Prostate gland (tissue), 2 donors: ENCODE data around the gene RGS10. TPM values are rescaled to one million over a fixed set of nuclear protein-coding genes. Genes with fewer than 3 reads are reported as not detected.

ENCODE experiments used
- DNase-seq: peaks from one replicate; pipeline ENCODE4 v3.0.0-alpha.2; 2019; ENCODE audit warnings: low spot score
- H3K27ac ChIP-seq, 2 donors: fragments of 200-600 bp; sonication (generic); 2 replicates each; pipeline ENCODE4 v1.5.1; 2017 to 2019
- H3K27me3 ChIP-seq: fragments of 200-600 bp; sonication (generic); replicated peaks from 2 replicates; pipeline ENCODE4 v1.5.1; 2019; ENCODE audit not compliant: insufficient read depth
- H3K36me3 ChIP-seq, 2 donors: fragments of 200-600 bp; sonication (generic); 1 replicate in 1 of 2; 2 replicates in 1 of 2; pipeline versions ENCODE4 v1.5.1 to v1.8.1; 2017 to 2019
- H3K4me1 ChIP-seq: fragments of 200-600 bp; sonication (generic); replicated peaks from 2 replicates; pipeline ENCODE4 v1.5.1; 2019
- H3K4me3 ChIP-seq, 2 donors: fragments of 200-600 bp; sonication (generic); 2 replicates each; pipeline ENCODE4 v1.5.1; 2017 to 2019
- H3K9me3 ChIP-seq: fragments of 200-600 bp; sonication (generic); 2 replicates; pipeline ENCODE4 v1.5.1; 2017
- POLR2A ChIP-seq: fragments of 450-650 bp; IDR thresholded peaks from one replicate; pipeline ENCODE4 v1.6.1; 2016; ENCODE audit warnings: antibody characterized with exemption, mild to moderate bottlenecking
- POLR2AphosphoS5 ChIP-seq: sonication (generic); formaldehyde crosslinking; IDR thresholded peaks from one replicate; pipeline ENCODE4 v1.6.1; 2017; ENCODE audit warnings: antibody characterized with exemption
- WGBS: methylation state at CpG from one replicate; pipeline ENCODE4 v1.1.5; 2018; 5-methylcytosine and 5-hydroxymethylcytosine counted together
- intact Hi-C: fragments of 100-400 bp; cut with DNase I; formaldehyde crosslinking; loops from one replicate; pipeline ENCODE4 v1.14.2; 2022
- total RNA-seq, 2 donors: library from RNA; depleted of rRNA; stranded (reverse); fragments of >200 nt; gene quantifications; one replicate each; pipeline ENCODE4 v1.1.0, GENCODE V29; 2016
- TF ChIP-seq, protein P1 (sequence below), 4 experiments: fragments of 200-600 bp in 2 of 4; fragments of 450-650 bp in 2 of 4; sonication (generic) in 2 of 4; IDR thresholded peaks; 1 replicate in 3 of 4; 2 replicates in 1 of 4; pipeline ENCODE4 v1.5.1; 2016 to 2019; ENCODE audit warnings: antibody characterized with exemption in 4 of 4, mild to moderate bottlenecking in 2 of 4, moderate library complexity in 2 of 4

RGS10 gene
- total RNA-seq, 2 donors from 2014 or later, result 12.4 to 67.7 TPM

DNA sequence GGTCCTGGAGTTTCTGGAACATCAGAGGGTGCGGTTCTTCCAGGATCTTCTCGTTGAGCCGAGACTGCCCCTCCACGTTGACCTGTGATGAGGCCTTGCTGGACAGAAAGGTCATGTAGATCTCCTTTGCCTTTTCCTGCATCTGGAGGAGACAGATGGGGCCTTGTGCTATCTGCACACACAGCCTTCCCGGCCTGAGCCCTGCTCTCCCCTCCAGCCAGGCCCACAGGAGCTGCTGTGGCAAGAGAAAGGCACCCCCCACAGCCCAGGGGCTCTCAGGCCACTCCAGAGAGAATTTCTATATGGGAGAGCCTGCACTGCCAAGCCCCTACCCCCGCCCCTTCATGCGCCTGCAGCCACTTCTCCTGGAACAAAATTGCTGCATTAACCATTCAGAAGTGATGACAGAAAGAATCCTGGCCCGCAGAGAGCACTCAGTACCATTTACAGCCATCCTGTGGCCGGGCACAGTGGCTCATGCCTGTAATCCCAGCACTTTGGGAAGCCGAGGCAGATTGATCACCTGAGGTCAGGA lies 26.9 kb downstream of the RGS10 start:
- Histone ChIP-seq H3K36me3 (no peaks in the 10 kb centered on the region), H3K4me1 (peaks cover 1% of the 10 kb centered on the region), H3K9me3 (no peaks in the 10 kb centered on the region), H3K27me3 (no peaks in the 10 kb centered on the region), H3K27ac (no peak overlapping the region), H3K4me3 (no peak overlapping the region)
- DNase-seq, result no peak
- intact Hi-C loops, result no loop called here
- TF ChIP-seq POLR2A (no peak), POLR2AphosphoS5 (no peak)
- TF ChIP-seq, protein P1, sequence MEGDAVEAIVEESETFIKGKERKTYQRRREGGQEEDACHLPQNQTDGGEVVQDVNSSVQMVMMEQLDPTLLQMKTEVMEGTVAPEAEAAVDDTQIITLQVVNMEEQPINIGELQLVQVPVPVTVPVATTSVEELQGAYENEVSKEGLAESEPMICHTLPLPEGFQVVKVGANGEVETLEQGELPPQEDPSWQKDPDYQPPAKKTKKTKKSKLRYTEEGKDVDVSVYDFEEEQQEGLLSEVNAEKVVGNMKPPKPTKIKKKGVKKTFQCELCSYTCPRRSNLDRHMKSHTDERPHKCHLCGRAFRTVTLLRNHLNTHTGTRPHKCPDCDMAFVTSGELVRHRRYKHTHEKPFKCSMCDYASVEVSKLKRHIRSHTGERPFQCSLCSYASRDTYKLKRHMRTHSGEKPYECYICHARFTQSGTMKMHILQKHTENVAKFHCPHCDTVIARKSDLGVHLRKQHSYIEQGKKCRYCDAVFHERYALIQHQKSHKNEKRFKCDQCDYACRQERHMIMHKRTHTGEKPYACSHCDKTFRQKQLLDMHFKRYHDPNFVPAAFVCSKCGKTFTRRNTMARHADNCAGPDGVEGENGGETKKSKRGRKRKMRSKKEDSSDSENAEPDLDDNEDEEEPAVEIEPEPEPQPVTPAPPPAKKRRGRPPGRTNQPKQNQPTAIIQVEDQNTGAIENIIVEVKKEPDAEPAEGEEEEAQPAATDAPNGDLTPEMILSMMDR (IDR thresholded peaks at IDR 0.05), result no peak
- WGBS, result 90% methylated on average over 10 of the region's 10 CpGs

DNA sequence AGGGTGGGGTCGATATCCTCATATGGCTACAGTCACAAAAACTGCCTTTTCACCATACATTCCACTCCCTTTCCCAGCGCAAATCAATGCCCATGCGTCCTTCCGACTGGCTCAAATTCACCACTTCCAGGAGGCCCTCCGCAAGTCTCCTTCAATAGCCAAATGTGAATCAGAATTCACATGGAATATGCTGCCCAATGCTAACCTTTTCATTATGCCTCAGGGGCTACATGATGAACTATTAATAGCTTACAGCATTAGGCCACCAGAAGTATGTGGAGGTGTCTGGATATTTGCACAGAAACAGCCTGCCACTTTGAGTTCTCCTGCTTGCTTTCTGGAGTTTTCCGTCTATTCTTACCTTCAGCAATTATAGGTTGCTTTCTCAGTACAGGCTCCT lies 27.7 kb downstream of the RGS10 start:
- Histone ChIP-seq H3K9me3 (no peaks in the 10 kb centered on the region), H3K27me3 (no peaks in the 10 kb centered on the region), H3K4me1 (peaks cover 7% of the 10 kb centered on the region), H3K36me3 (no peaks in the 10 kb centered on the region), H3K27ac (no peak overlapping the region), H3K4me3 (no peak overlapping the region)
- WGBS, result 87% methylated on average over 6 of the region's 6 CpGs
- TF ChIP-seq POLR2AphosphoS5 (no peak), POLR2A (no peak)
- TF ChIP-seq, protein P1 (IDR thresholded peaks at IDR 0.05), result no peak
- DNase-seq, result no peak
- intact Hi-C loops, result no loop called here

DNA sequence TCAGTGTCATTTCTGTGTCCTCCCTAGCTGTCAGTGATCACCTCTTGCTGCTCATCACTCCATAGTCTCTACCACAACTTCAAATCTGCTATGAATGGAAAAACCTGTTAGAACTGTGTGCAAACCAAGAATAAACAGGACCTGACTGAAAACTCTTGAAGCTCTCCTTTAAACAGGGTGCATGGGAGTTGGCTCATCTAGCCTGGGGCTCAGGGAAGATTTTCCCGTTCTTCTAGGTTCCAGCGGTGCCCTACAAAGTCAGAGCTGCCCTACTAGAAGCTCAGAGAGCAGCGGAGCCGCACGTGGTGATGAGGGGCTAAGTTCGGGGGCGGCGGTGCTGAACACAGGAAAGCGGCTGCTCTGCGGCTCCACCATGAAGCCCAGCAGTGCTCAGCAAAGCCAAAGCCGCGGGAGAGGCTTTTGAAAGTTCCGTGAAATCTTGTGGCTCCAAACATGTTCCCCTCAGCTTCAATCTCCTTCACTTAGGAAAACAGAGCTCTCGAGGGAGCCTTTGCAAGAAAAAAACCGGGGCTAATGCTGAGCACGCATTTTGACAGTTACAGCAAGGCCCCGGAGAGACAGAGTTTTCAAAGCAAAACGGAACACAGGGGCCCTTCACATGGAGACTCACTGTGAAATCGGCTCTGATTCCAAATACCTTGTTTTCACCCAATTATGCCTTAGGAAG lies 30.5 kb downstream of the RGS10 start:
- intact Hi-C loops, result no loop called here
- H3K4me1 ChIP-seq, result peaks cover 7% of the 10 kb centered on the region
- no peak overlapping the region for H3K27ac ChIP-seq
- no peak for DNase-seq
- no peaks in the 10 kb centered on the region for H3K27me3 ChIP-seq
- H3K36me3 ChIP-seq, result no peaks in the 10 kb centered on the region
- H3K4me3 ChIP-seq, result no peak overlapping the region
- no peaks in the 10 kb centered on the region for H3K9me3 ChIP-seq
- WGBS, result 88% methylated on average over 19 of the region's 19 CpGs
- TF ChIP-seq, protein P1 (IDR thresholded peaks at IDR 0.05), result no peak
- no peak for TF ChIP-seq POLR2A
- no peak for TF ChIP-seq POLR2AphosphoS5

DNA sequence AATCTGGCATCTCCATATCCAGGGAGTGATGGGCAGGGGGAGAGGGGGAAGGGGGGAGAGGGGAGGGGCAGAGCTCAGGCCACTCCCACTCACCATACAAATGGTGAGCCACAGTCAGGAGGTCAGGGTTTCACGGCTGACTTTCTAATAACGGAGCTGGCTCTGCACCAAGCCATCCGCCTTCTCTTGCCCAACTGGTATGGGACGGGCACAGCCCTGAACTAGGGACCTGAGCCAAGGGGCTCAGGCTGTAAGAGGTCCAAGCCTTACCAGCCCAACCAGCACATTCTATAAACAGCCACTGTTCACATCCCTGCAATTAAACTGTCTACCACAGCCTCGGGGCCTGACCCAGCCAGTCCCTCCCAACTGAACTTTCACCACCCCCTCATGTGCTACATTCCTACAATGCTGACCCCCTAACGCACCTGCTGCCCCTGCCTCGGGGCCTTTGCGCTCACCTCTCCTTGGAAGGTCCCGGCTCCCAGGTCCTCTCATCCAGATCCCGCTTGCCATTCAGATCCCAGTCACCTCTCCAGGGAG lies 32.5 kb downstream of the RGS10 start:
- peaks cover 7% of the 10 kb centered on the region for H3K4me1 ChIP-seq
- intact Hi-C loops, result no loop called here
- no peak overlapping the region for H3K4me3 ChIP-seq
- no peaks in the 10 kb centered on the region for H3K27me3 ChIP-seq
- DNase-seq, result peak; percentile 78
- whole genome bisulfite sequencing, result 33% methylated on average over 10 of the region's 10 CpGs
- H3K9me3 ChIP-seq, result no peaks in the 10 kb centered on the region
- TF ChIP-seq, protein P1 (IDR thresholded peaks at IDR 0.05), result no peak
- peak; percentile 66 for TF ChIP-seq POLR2AphosphoS5
- TF ChIP-seq POLR2A, result no peak
- H3K36me3 ChIP-seq, result no peaks in the 10 kb centered on the region
- H3K27ac ChIP-seq, result no peak overlapping the region

DNA sequence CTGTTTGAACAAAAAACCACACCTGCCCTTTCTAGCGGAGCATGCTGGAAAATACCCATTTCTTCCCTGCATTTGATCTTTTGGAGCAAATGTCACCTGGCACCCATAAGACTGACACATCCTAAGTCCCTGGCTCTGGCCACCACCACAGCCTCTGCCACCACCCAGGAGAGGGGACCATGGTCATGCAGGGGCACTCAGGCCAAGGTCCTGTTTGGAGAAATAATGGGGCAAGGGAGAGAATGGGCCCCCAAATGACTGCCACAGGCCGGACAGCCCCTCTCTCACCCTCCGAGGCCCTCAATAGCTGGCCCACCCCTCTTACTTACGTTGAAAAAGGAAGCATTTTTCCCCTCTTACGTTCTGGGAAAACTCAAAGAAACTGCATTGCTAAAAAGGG lies 35.4 kb downstream of the RGS10 start:
- peaks cover 7% of the 10 kb centered on the region for H3K4me1 ChIP-seq
- H3K9me3 ChIP-seq, result no peaks in the 10 kb centered on the region
- no peak overlapping the region for H3K27ac ChIP-seq
- TF ChIP-seq, protein P1 (IDR thresholded peaks at IDR 0.05), result no peak
- no peak for TF ChIP-seq POLR2A
- no peak for TF ChIP-seq POLR2AphosphoS5
- intact Hi-C loops, result no loop called here
- 86% methylated on average over 5 of the region's 5 CpGs for WGBS
- H3K27me3 ChIP-seq, result no peaks in the 10 kb centered on the region
- no peak for DNase-seq
- H3K36me3 ChIP-seq, result no peaks in the 10 kb centered on the region
- H3K4me3 ChIP-seq, result no peak overlapping the region
